Mucosa of rectum (tissue), 2 donors: ENCODE measurements around the gene PAX3.
"Not testable (repeated sequence)": the region's sequence is repeated elsewhere in the genome, so short reads cannot be mapped to it uniquely, and the experiment has no call there.

Source experiments
- H3K27ac ChIP-seq, 2 donors: one replicate each; pipeline ENCODE4 v1.7.0; 2013; ENCODE audit warnings: inconsistent platforms in 2 of 2, low read depth in 2 of 2, low read length in 2 of 2
- H3K27me3 ChIP-seq, 2 donors: one replicate each; pipeline ENCODE4 v1.7.0; 2013; ENCODE audit warnings: low read length in 2 of 2; ENCODE audit not compliant: control insufficient read depth in 2 of 2, insufficient read depth in 2 of 2
- H3K36me3 ChIP-seq, 2 donors: one replicate each; pipeline ENCODE4 v1.7.0; 2013; ENCODE audit warnings: low read length in 2 of 2; ENCODE audit not compliant: control insufficient read depth in 2 of 2, insufficient read depth in 2 of 2
- H3K4me1 ChIP-seq, 2 donors: one replicate each; pipeline ENCODE4 v1.7.0; 2013; ENCODE audit warnings: low read length in 2 of 2, mild to moderate bottlenecking in 1 of 2; ENCODE audit not compliant: control insufficient read depth in 2 of 2, insufficient read depth in 2 of 2
- H3K4me3 ChIP-seq, 2 donors: one replicate each; pipeline ENCODE4 v1.7.0; 2013; ENCODE audit warnings: low read length in 2 of 2
- H3K9ac ChIP-seq, 2 donors: one replicate each; pipeline ENCODE4 v1.7.0; 2013; ENCODE audit warnings: low read length in 2 of 2, low read depth in 1 of 2, mild to moderate bottlenecking in 1 of 2
- H3K9me3 ChIP-seq, 2 donors: one replicate each; pipeline ENCODE4 v1.7.0; 2013; ENCODE audit warnings: low read length in 2 of 2; ENCODE audit not compliant: control insufficient read depth in 2 of 2
- donor health status: healthy.
- donor health status: Normal muscosa, but diverticular disease.

The PAX3 gene

DNA sequence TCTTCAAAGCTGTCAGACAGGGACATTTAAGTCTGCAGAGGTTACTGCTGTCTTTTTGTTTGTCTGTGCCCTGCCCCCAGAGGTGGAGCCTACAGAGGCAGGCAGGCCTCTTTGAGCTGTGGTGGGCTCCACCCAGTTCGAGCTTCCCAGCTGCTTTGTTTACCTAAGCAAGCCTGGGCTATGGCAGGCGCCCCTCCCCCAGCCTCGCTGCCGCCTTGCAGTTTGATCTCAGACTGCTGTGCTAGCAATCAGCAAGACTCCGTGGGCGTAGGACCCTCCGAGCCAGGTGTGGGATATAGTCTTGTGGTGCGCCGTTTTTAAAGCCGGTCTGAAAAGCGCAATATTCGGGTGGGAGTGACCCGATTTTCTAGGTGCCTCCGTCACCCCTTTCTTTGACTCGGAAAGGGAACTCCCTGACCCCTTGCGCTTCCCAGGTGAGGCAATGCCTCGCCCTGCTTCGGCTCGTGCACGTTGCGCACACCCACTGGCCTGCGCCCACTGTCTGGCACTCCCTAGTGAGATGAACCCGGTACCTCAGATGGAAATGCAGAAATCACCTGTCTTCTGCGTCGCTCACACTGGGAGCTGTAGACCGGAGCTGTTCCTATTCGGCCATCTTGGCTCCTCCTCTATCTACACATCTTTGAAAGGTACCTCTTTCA is 143.7 kb downstream of the PAX3 start:
- not testable (repeated sequence) for H3K9me3 ChIP-seq, H3K36me3 ChIP-seq, H3K27me3 ChIP-seq, H3K4me1 ChIP-seq, H3K4me3 ChIP-seq, H3K9ac ChIP-seq, H3K27ac ChIP-seq
